CD14-positive monocyte (primary cell): ENCODE results near the gene DTD1. TPM values are rescaled to one million over a fixed set of nuclear protein-coding genes. Genes with fewer than 3 reads are reported as not detected.

ENCODE experiments used
- DNase-seq, 3 donors: peaks; one replicate each; pipeline ENCODE4 v3.0.0-alpha.2; 2011 to 2022
- H2AFZ ChIP-seq: 2 replicates; pipeline ENCODE4 v1.6.0; 2012; ENCODE audit warnings: mild to moderate bottlenecking, low read depth, low read length, inconsistent platforms; ENCODE audit not compliant: insufficient read depth, poor library complexity, severe bottlenecking
- H3K27ac ChIP-seq, 2 donors: 1 replicate in 1 of 2; 2 replicates in 1 of 2; pipeline ENCODE4 v1.5.1; 2012 to 2013; ENCODE audit warnings: low read length in 2 of 2, control low read depth in 1 of 2, inconsistent platforms in 1 of 2, low read depth in 1 of 2, mild to moderate bottlenecking in 1 of 2
- H3K27me3 ChIP-seq, 2 donors: one replicate each; pipeline versions ENCODE4 v1.6.0 to v1.6.1; 2011 to 2013; ENCODE audit warnings: low read length in 2 of 2; ENCODE audit not compliant: control insufficient read depth in 2 of 2, insufficient read depth in 2 of 2
- H3K36me3 ChIP-seq, 2 donors: replicated peaks in 1 of 2; 1 replicate in 1 of 2; 2 replicates in 1 of 2; pipeline versions ENCODE4 v1.5.1 to v1.6.1; 2012 to 2013; ENCODE audit warnings: low read length in 2 of 2, control low read depth in 1 of 2, inconsistent platforms in 1 of 2, mild to moderate bottlenecking in 1 of 2; ENCODE audit not compliant: insufficient read depth in 2 of 2, control insufficient read depth in 1 of 2
- H3K4me1 ChIP-seq, 2 donors: 1 replicate in 1 of 2; 2 replicates in 1 of 2; pipeline versions ENCODE4 v1.5.1 to v1.6.1; 2012 to 2013; ENCODE audit warnings: low read length in 2 of 2, control low read depth in 1 of 2, inconsistent platforms in 1 of 2, mild to moderate bottlenecking in 1 of 2, moderate library complexity in 1 of 2; ENCODE audit not compliant: insufficient read depth in 2 of 2, control insufficient read depth in 1 of 2
- H3K4me2 ChIP-seq: replicated peaks from 2 replicates; pipeline ENCODE3; 2012; ENCODE audit warnings: low read length, moderate library complexity, mild to moderate bottlenecking; ENCODE audit not compliant: poor library complexity, severe bottlenecking; ENCODE audit errors: extremely low read depth
- H3K4me3 ChIP-seq, 3 experiments: fragments of 200-600 bp in 1 of 3; sonication (generic) in 1 of 3; replicated peaks in 1 of 3; 1 replicate in 2 of 3; 2 replicates in 1 of 3; pipeline ENCODE4 v1.5.1; 2011 to 2013; ENCODE audit warnings: low read length in 3 of 3, mild to moderate bottlenecking in 3 of 3, control low read depth in 2 of 3, low read depth in 2 of 3, inconsistent platforms in 1 of 3, moderate library complexity in 1 of 3
- H3K79me2 ChIP-seq: 2 replicates; pipeline ENCODE4 v1.6.0; 2012; ENCODE audit warnings: mild to moderate bottlenecking, control low read depth, inconsistent platforms, low read length, moderate library complexity; ENCODE audit not compliant: insufficient read depth
- H3K9ac ChIP-seq: 2 replicates; pipeline ENCODE4 v1.6.0; 2017; ENCODE audit warnings: low read length, mild to moderate bottlenecking; ENCODE audit not compliant: insufficient read depth, poor library complexity, severe bottlenecking
- H3K9me3 ChIP-seq, 2 donors: replicated peaks in 1 of 2; 1 replicate in 1 of 2; 2 replicates in 1 of 2; pipeline versions ENCODE4 v1.5.1 to v1.6.1; 2012 to 2013; ENCODE audit warnings: low read length in 2 of 2, control low read depth in 1 of 2; ENCODE audit not compliant: control insufficient read depth in 1 of 2, insufficient read depth in 1 of 2
- H4K20me1 ChIP-seq: 2 replicates; pipeline ENCODE4 v1.6.0; 2012; ENCODE audit warnings: mild to moderate bottlenecking, low read length, control low read depth, moderate library complexity; ENCODE audit not compliant: insufficient read depth
- H3K27ac Mint-ChIP-seq, 7 donors: one replicate each; pipeline ENCODE4 v1.8.0; 2020; ENCODE audit warnings: mild to moderate bottlenecking in 7 of 7, mixed read lengths in 7 of 7, moderate library complexity in 6 of 7, inconsistent platforms in 2 of 7
- H3K27me3 Mint-ChIP-seq, 3 donors: one replicate each; pipeline ENCODE4 v1.8.0; 2021 to 2022; ENCODE audit warnings: low read depth in 3 of 3, mild to moderate bottlenecking in 3 of 3, mixed read lengths in 3 of 3, moderate library complexity in 3 of 3, inconsistent platforms in 1 of 3
- H3K36me3 Mint-ChIP-seq, 2 donors: one replicate each; pipeline ENCODE4 v1.8.0; 2020; ENCODE audit warnings: mixed read lengths in 2 of 2, inconsistent platforms in 1 of 2, mild to moderate bottlenecking in 1 of 2
- H3K4me1 Mint-ChIP-seq: one replicate; pipeline ENCODE4 v1.8.0; 2020; ENCODE audit warnings: mild to moderate bottlenecking, mixed read lengths
- H3K4me3 Mint-ChIP-seq, 2 donors: one replicate each; pipeline ENCODE4 v1.8.0; 2020; ENCODE audit warnings: mild to moderate bottlenecking in 2 of 2, mixed read lengths in 2 of 2, moderate library complexity in 1 of 2
- H3K9me3 Mint-ChIP-seq, 7 donors: one replicate each; pipeline ENCODE4 v1.8.0; 2020 to 2022; ENCODE audit warnings: mixed read lengths in 7 of 7, mild to moderate bottlenecking in 6 of 7, moderate library complexity in 6 of 7, inconsistent platforms in 2 of 7
- CTCF ChIP-seq: fragments of 200-600 bp; IDR thresholded peaks from one replicate; pipeline ENCODE4 v1.8.0; 2022; ENCODE audit warnings: antibody characterized with exemption, mild to moderate bottlenecking
- WGBS: methylation state at CpG from one replicate; pipeline ENCODE4 v1.1.5; 2013; ENCODE audit warnings: missing lambda C conversion rate; ENCODE audit not compliant: insufficient coverage; 5-methylcytosine and 5-hydroxymethylcytosine counted together
- intact Hi-C, 2 donors: fragments of 100-400 bp; cut with micrococcal nuclease; formaldehyde crosslinking; loops; one replicate each; pipeline versions ENCODE4 v1.15.0 to v1.15.1; 2023
- polyA plus RNA-seq, 3 donors: library from polyadenylated mRNA; depleted of rRNA in 1 of 3; unstranded in 2 of 3; stranded (reverse) in 1 of 3; fragments of 300-500 nt in 2 of 3; fragments of >200 nt in 1 of 3; fragmentation: Illumina TruSeq in 2 of 3; gene quantifications; 1 replicate in 2 of 3; 2 replicates in 1 of 3; pipeline ENCODE4 v1.2.3, GENCODE V29; 2012 to 2021
- small RNA-seq: library from RNA; depleted of rRNA; stranded (forward); fragments of <200 nt; gene quantifications from one replicate; pipeline ENCODE3, GENCODE V24; 2012; ENCODE audit warnings: low read depth; ENCODE audit not compliant: insufficient read length

The DTD1 gene
- polyA plus RNA-seq, 3 donors = 18.8 to 33.6 (median 26.3) TPM

GRCh38 chr20:18813483-18813882 is 225.6 kb downstream of the DTD1 start, which contains the start of gene SCP2D1:
TSS of gene SCP2D1 (plus strand) at chr20:18813783. CDS start at chr20:18813816, 33 bp downstream.
- H3K79me2 ChIP-seq = no peaks in the 10 kb centered on the region
- Mint-ChIP-seq H3K9me3 (no peaks in the 10 kb centered on the region), H3K27ac (peak within 1 kb of the TSS in 1 of 7 donors; percentile 75), H3K27me3 (peaks cover 2 to 3% (median 2%) of the 10 kb centered on the region in 3 donors), H3K36me3 (no peaks in the 10 kb centered on the region), H3K4me1 (no peaks in the 10 kb centered on the region), H3K4me3 (no peak within 1 kb of the TSS)
- 100% methylated on average over 1 of the region's 3 CpGs for WGBS
- no peaks in the 10 kb centered on the region for H3K36me3 ChIP-seq
- no peak within 1 kb of the TSS for H3K27ac ChIP-seq
- H3K4me1 ChIP-seq = no peaks in the 10 kb centered on the region
- TF ChIP-seq CTCF = no peak
- H3K4me3 ChIP-seq = no peak within 1 kb of the TSS
- H3K27me3 ChIP-seq = no peaks in the 10 kb centered on the region
- no peaks in the 10 kb centered on the region for H3K9me3 ChIP-seq
- no peak within 1 kb of the TSS for H3K4me2 ChIP-seq
- no peak within 1 kb of the TSS for H3K9ac ChIP-seq
- no peak within 1 kb of the TSS for H2AFZ ChIP-seq
- intact Hi-C loops = no loop called here
- no peak for DNase-seq
- no peaks in the 10 kb centered on the region for H4K20me1 ChIP-seq

- Mint-ChIP-seq H3K9me3 (peaks cover 0 to 2% (median 0%) of the 10 kb centered on the region in 7 donors), H3K27me3 (peaks cover 3 to 4% (median 3%) of the 10 kb centered on the region in 3 donors), H3K36me3 (no peaks in the 10 kb centered on the region), H3K4me3 (no peak overlapping the region), H3K27ac (no peak overlapping the region), H3K4me1 (no peaks in the 10 kb centered on the region)
- Histone ChIP-seq H3K9me3 (no peaks in the 10 kb centered on the region), H3K36me3 (no peaks in the 10 kb centered on the region), H3K27ac (no peak overlapping the region), H3K27me3 (no peaks in the 10 kb centered on the region), H3K4me2 (no peak overlapping the region), H3K4me1 (no peaks in the 10 kb centered on the region), H3K9ac (no peak overlapping the region), H2AFZ (no peak overlapping the region), H4K20me1 (no peaks in the 10 kb centered on the region), H3K4me3 (no peak overlapping the region), H3K79me2 (no peaks in the 10 kb centered on the region)
- TF ChIP-seq CTCF = no peak
- intact Hi-C loops = no loop called here
- DNase-seq = no peak
- 90% methylated on average over 2 of the region's 6 CpGs for WGBS
These were observed 227.5 kb downstream of the DTD1 start for GRCh38 chr20:18815194-18815942.

Small RNA genes lying within 50 kb of the gene (small RNA-seq; reads per million reads assigned to genes)
- not detected for gene RN7SL638P
- not detected for gene RNU6ATAC34P

Other genes with a start within 250 kb of the DTD1 start
- 1 to 10 TPM in 1 of 3 donors, under 1 TPM in 2; 0.17 to 1.3 (median 0.69) TPM for gene DZANK1, start 121.0 kb upstream of the DTD1 start, polyA plus RNA-seq
- 1 to 10 TPM; 4.1 to 6.7 (median 4.8) TPM for gene POLR3F, start 120.7 kb upstream of the DTD1 start, polyA plus RNA-seq
- 1 to 10 TPM; 3.5 to 6.9 (median 5.2) TPM for gene RBBP9, start 90.8 kb upstream of the DTD1 start, polyA plus RNA-seq
- 10 to 100 TPM; 38.9 to 88.1 (median 68.4) TPM for gene SEC23B, start 80.1 kb upstream of the DTD1 start, polyA plus RNA-seq
- 100 to 1,000 TPM; 101 to 206 (median 176) TPM for gene SMIM26, start 20.6 kb upstream of the DTD1 start, polyA plus RNA-seq
- not detected for gene SCP2D1, start 225.7 kb downstream of the DTD1 start, polyA plus RNA-seq